ENCODE measurements around the gene EPHB1.

EPHB1 gene

DNA sequence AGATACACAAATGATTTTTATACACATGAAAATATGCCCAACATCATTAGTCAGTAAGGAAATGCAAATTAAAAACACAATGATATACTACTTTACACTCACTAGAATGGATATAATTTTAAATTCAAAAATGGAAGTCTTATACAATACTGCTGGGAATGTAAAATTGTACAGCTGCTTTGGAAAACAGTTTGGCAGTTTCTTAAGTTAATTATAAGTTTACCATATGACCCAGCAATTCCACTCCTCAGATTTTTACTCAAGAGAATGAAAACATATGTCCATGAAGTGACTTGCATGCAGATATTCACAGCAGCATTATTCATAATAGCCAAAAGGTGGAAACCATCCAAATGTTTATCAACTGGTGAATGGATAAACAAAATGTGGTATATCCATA is 281.3 kb downstream of the EPHB1 start:
- no peak overlapping the region for H3K9ac ChIP-seq (ENCODE audit: low read depth, low read length)
- H3K9me3 ChIP-seq (ENCODE audit: control insufficient read depth, insufficient read depth, low read length): no peaks in the 10 kb centered on the region
- no peaks in the 10 kb centered on the region for H3K27me3 ChIP-seq (ENCODE audit: control insufficient read depth, insufficient read depth, low read length)
- H3K36me3 ChIP-seq (ENCODE audit: control insufficient read depth, insufficient read depth, low read length): no peaks in the 10 kb centered on the region
- H3K4me3 ChIP-seq (ENCODE audit: low read depth, low read length): no peak overlapping the region
- H3K4me1 ChIP-seq (ENCODE audit: control insufficient read depth, insufficient read depth, low read length): peaks cover 6% of the 10 kb centered on the region

DNA sequence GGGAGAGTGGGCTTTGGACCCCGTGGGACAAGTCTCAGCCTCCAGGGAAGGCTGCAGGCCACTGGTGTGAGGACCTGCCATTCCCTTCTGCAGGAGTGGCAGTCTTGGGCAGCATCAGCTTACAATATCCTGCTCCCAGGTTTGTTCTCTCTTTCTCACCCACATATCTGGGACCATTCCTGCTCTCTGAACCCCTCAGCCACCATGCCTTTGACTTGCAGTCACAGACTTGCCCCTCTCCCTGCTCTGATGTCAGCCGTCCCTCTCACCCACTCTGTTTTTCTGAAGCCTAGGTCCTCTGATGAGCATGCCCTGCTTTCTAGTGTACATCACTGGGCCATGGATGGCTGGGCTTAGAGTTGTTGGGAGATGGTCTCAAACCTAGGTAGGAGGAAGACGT is 282.1 kb downstream of the EPHB1 start:
- peaks cover 6% of the 10 kb centered on the region for H3K4me1 ChIP-seq (ENCODE audit: control insufficient read depth, insufficient read depth, low read length)
- no peak overlapping the region for H3K4me3 ChIP-seq (ENCODE audit: low read depth, low read length)
- H3K27me3 ChIP-seq (ENCODE audit: control insufficient read depth, insufficient read depth, low read length): no peaks in the 10 kb centered on the region
- H3K36me3 ChIP-seq (ENCODE audit: control insufficient read depth, insufficient read depth, low read length): no peaks in the 10 kb centered on the region
- H3K9me3 ChIP-seq (ENCODE audit: control insufficient read depth, insufficient read depth, low read length): no peaks in the 10 kb centered on the region
- H3K9ac ChIP-seq (ENCODE audit: low read depth, low read length): no peak overlapping the region

DNA sequence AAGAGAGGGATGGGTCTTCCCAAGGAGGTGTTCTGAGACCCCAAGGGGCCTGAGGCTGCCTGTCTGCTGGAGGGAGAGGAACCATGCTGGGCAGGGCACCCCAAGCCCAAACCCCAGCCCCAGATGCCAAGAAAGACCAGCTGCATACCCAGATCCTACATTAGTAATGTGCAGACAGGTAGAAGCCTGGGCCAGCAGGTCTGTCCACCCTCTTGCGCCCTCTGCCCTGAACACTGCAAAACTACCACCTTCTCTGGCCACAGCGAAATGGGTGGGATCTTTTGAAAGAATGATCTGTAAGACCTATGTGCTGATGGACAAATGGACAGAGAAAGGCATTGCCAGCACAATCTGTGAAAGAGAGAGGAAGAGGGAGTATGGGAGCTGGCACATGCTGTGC is 283.2 kb downstream of the EPHB1 start:
- Histone ChIP-seq H3K9me3 (ENCODE audit: control insufficient read depth, insufficient read depth, low read length) (no peaks in the 10 kb centered on the region), H3K4me1 (ENCODE audit: control insufficient read depth, insufficient read depth, low read length) (peaks cover 6% of the 10 kb centered on the region), H3K36me3 (ENCODE audit: control insufficient read depth, insufficient read depth, low read length) (no peaks in the 10 kb centered on the region), H3K27me3 (ENCODE audit: control insufficient read depth, insufficient read depth, low read length) (no peaks in the 10 kb centered on the region), H3K4me3 (ENCODE audit: low read depth, low read length) (no peak overlapping the region), H3K9ac (ENCODE audit: low read depth, low read length) (no peak overlapping the region)

DNA sequence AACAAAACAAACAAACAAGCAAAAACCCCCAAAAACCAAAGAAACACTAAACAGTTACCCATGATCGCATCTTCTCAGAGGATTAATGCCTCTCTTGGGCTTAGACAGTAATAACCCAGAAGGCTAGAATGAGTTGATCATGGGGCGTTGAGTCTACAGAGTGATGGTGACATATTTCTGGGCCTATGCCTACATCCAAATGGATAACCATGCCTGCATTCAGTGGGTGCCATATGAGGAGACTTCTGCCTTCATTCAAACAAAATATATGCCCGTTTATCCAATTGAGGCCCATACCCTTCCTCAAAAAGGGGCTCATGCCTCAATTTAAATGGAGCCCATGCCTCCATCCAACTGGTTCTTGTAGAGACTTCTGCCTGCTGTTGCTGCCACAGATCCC is 284.0 kb downstream of the EPHB1 start:
- Histone ChIP-seq H3K27me3 (ENCODE audit: control insufficient read depth, insufficient read depth, low read length) (no peaks in the 10 kb centered on the region), H3K4me1 (ENCODE audit: control insufficient read depth, insufficient read depth, low read length) (peaks cover 6% of the 10 kb centered on the region), H3K9ac (ENCODE audit: low read depth, low read length) (no peak overlapping the region), H3K36me3 (ENCODE audit: control insufficient read depth, insufficient read depth, low read length) (no peaks in the 10 kb centered on the region), H3K9me3 (ENCODE audit: control insufficient read depth, insufficient read depth, low read length) (no peaks in the 10 kb centered on the region), H3K4me3 (ENCODE audit: low read depth, low read length) (no peak overlapping the region)

DNA sequence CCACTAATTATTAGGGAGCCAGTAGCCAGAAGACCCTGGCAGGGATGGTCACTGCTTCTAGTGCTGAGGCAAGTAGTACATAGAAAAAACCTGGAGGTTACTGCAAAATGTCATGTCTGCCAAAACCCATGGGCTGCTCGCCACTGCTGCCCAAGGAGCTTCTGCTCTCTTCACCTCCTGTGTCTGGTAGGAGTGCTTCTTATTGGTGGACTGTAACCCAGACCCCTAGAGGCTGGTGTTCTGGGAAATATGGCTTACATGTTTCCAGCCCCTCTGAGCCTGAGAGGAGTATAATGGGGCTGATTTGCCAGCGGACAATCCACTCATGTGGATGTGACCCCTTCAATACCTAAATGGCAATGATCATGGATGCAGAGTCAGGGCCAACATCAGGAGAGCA is 286.4 kb downstream of the EPHB1 start:
- no peak overlapping the region for H3K9ac ChIP-seq (ENCODE audit: low read depth, low read length)
- H3K36me3 ChIP-seq (ENCODE audit: control insufficient read depth, insufficient read depth, low read length): no peaks in the 10 kb centered on the region
- no peaks in the 10 kb centered on the region for H3K9me3 ChIP-seq (ENCODE audit: control insufficient read depth, insufficient read depth, low read length)
- H3K4me1 ChIP-seq (ENCODE audit: control insufficient read depth, insufficient read depth, low read length): peaks cover 6% of the 10 kb centered on the region
- no peaks in the 10 kb centered on the region for H3K27me3 ChIP-seq (ENCODE audit: control insufficient read depth, insufficient read depth, low read length)
- H3K4me3 ChIP-seq (ENCODE audit: low read depth, low read length): no peak overlapping the region

DNA sequence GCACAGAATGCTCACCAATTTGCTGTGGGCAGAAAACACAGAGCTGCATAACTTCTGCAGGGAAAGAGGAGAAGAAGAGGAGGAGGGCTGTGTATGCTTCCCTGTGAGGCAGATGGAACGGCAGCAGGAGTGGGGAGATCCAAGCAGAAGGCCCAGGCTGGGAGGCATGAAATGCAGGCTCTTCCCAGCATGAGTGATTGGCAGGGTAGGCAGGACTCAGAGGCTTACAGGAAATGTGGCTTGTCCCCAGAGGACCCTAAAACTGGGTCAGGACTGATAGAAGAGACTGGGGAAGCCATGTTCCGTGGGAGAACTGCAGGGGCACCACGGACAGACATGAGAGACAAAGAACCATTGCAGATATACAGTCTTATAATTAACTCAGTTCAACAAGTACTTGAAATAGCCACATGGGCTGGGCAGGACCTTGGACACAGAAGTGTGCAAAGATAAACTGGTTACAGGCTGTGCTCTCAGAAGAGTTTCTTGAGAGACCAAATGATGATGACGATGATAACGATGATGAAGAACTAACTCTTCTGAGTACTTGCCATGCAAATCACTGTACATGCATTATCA is 286.9 kb downstream of the EPHB1 start:
- peaks cover 6% of the 10 kb centered on the region for H3K4me1 ChIP-seq (ENCODE audit: control insufficient read depth, insufficient read depth, low read length)
- H3K27me3 ChIP-seq (ENCODE audit: control insufficient read depth, insufficient read depth, low read length): no peaks in the 10 kb centered on the region
- no peak overlapping the region for H3K9ac ChIP-seq (ENCODE audit: low read depth, low read length)
- H3K4me3 ChIP-seq (ENCODE audit: low read depth, low read length): no peak overlapping the region
- no peaks in the 10 kb centered on the region for H3K9me3 ChIP-seq (ENCODE audit: control insufficient read depth, insufficient read depth, low read length)
- H3K36me3 ChIP-seq (ENCODE audit: control insufficient read depth, insufficient read depth, low read length): no peaks in the 10 kb centered on the region

DNA sequence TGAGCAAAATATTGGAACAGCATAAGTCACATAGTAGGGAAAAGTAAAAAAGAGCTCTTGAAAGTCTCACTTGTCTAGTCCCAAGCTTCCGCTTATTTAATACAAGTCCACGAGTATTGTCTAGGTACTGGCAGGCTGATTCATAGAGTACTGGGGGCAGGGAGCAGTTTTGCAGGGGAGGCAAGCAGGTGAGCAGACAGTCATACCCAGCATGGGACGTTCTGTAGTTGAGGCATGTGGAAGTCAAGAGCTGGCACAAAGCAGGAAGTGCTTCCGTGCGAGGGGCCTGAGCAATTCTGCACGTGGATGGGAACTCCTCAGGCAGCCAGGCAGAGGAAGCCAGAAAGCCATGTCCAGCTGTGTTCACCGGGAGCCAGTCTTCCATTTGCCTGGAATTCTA is 287.6 kb downstream of the EPHB1 start:
- peaks cover 6% of the 10 kb centered on the region for H3K4me1 ChIP-seq (ENCODE audit: control insufficient read depth, insufficient read depth, low read length)
- H3K4me3 ChIP-seq (ENCODE audit: low read depth, low read length): no peak overlapping the region

DNA sequence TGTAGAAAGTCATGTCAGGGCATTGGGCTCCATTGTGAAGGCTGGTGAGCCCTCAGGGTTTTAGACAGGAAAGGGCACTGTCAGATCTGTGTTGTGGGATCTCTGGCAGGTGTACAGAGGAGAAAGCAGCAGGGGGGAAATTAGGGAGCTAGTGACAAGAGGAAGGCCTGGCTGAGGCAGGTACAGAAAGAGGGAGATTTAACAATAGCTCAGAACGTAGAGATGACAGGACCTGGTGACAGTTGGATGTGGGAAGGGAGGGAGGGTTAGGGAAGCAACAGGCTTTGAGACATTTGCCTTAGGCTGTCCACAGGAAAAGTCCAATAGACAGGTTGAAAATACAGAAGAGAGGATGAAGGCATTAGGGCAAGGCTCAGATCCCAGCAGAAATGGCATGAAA is 288.1 kb downstream of the EPHB1 start:
- H3K36me3 ChIP-seq (ENCODE audit: control insufficient read depth, insufficient read depth, low read length): no peaks in the 10 kb centered on the region
- H3K9me3 ChIP-seq (ENCODE audit: control insufficient read depth, insufficient read depth, low read length): no peaks in the 10 kb centered on the region
- H3K9ac ChIP-seq (ENCODE audit: low read depth, low read length): no peak overlapping the region
- no peaks in the 10 kb centered on the region for H3K27me3 ChIP-seq (ENCODE audit: control insufficient read depth, insufficient read depth, low read length)
- no peak overlapping the region for H3K4me3 ChIP-seq (ENCODE audit: low read depth, low read length)
- peaks cover 6% of the 10 kb centered on the region for H3K4me1 ChIP-seq (ENCODE audit: control insufficient read depth, insufficient read depth, low read length)

More for the DNA sequence above, 287.6 kb downstream of the EPHB1 start:
- Histone ChIP-seq H3K36me3 (ENCODE audit: control insufficient read depth, insufficient read depth, low read length) (no peaks in the 10 kb centered on the region), H3K9ac (ENCODE audit: low read depth, low read length) (no peak overlapping the region), H3K27me3 (ENCODE audit: control insufficient read depth, insufficient read depth, low read length) (no peaks in the 10 kb centered on the region), H3K9me3 (ENCODE audit: control insufficient read depth, insufficient read depth, low read length) (no peaks in the 10 kb centered on the region)

DNA sequence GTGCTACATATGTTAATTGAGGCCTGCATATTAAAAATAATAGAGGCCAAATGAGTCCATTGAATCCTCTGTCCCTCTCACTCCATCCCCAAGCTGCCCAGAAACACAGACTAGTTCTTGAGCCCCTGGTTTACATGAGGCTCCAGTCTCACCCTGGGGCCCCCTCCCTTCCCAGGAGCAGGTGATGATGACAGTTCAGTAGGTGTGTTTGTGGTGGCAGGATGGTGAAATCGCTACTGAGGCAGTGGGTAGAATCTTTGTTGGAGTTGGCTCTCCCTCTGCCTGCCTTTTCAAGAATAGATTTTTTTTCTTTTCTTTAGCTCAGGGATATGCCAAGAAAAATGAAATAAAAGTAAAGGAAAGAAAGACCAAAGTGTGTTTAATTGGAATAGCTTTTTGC is 288.7 kb downstream of the EPHB1 start:
- no peaks in the 10 kb centered on the region for H3K36me3 ChIP-seq (ENCODE audit: control insufficient read depth, insufficient read depth, low read length)
- H3K4me3 ChIP-seq (ENCODE audit: low read depth, low read length): no peak overlapping the region
- H3K9me3 ChIP-seq (ENCODE audit: control insufficient read depth, insufficient read depth, low read length): no peaks in the 10 kb centered on the region
- H3K27me3 ChIP-seq (ENCODE audit: control insufficient read depth, insufficient read depth, low read length): no peaks in the 10 kb centered on the region
- no peak overlapping the region for H3K9ac ChIP-seq (ENCODE audit: low read depth, low read length)
- peaks cover 6% of the 10 kb centered on the region for H3K4me1 ChIP-seq (ENCODE audit: control insufficient read depth, insufficient read depth, low read length)

DNA sequence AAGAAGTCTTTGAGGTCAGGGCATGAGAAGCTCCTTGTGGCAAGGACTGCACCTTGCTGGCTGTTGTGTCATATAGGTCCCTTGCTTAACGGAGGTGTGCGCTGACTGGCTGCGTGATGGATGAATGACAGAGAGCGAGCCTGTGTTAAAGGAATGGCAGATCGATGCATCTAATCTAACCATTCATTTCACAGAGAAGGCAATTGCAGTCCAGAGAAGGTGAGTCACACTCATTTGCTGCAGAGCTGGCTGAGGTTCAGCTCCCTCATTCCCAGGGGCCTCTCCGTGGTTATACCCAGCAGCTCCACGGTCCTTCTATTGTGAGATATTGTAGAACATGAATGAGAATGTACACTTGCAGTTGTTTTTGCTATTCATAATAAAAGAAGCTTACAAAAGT is 289.3 kb downstream of the EPHB1 start:
- Histone ChIP-seq H3K4me3 (ENCODE audit: low read depth, low read length) (no peak overlapping the region), H3K9me3 (ENCODE audit: control insufficient read depth, insufficient read depth, low read length) (no peaks in the 10 kb centered on the region), H3K9ac (ENCODE audit: low read depth, low read length) (no peak overlapping the region), H3K36me3 (ENCODE audit: control insufficient read depth, insufficient read depth, low read length) (no peaks in the 10 kb centered on the region), H3K4me1 (ENCODE audit: control insufficient read depth, insufficient read depth, low read length) (peaks cover 5% of the 10 kb centered on the region), H3K27me3 (ENCODE audit: control insufficient read depth, insufficient read depth, low read length) (no peaks in the 10 kb centered on the region)

DNA sequence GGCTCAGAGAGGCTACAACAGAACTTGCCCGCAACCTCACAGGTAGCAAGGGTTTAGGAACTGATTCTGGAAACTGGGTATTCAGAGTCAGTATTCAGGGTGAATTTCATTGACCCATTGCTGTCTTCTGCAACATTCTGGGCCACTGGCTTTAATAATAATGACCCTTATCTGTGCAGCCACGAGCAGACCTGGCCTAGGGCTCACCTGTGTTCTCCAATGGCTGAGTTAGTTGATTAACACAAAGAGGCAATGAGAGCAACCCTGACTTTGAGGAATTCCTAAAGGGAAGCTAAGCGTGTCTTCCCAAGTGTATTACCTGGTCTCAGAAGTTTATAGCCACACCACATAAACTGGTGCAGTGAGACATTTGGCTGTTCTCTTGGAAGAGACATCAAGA is 289.9 kb downstream of the EPHB1 start:
- Histone ChIP-seq H3K4me1 (ENCODE audit: control insufficient read depth, insufficient read depth, low read length) (no peaks in the 10 kb centered on the region), H3K36me3 (ENCODE audit: control insufficient read depth, insufficient read depth, low read length) (no peaks in the 10 kb centered on the region), H3K9me3 (ENCODE audit: control insufficient read depth, insufficient read depth, low read length) (no peaks in the 10 kb centered on the region), H3K27me3 (ENCODE audit: control insufficient read depth, insufficient read depth, low read length) (no peaks in the 10 kb centered on the region), H3K4me3 (ENCODE audit: low read depth, low read length) (no peak overlapping the region), H3K9ac (ENCODE audit: low read depth, low read length) (no peak overlapping the region)

DNA sequence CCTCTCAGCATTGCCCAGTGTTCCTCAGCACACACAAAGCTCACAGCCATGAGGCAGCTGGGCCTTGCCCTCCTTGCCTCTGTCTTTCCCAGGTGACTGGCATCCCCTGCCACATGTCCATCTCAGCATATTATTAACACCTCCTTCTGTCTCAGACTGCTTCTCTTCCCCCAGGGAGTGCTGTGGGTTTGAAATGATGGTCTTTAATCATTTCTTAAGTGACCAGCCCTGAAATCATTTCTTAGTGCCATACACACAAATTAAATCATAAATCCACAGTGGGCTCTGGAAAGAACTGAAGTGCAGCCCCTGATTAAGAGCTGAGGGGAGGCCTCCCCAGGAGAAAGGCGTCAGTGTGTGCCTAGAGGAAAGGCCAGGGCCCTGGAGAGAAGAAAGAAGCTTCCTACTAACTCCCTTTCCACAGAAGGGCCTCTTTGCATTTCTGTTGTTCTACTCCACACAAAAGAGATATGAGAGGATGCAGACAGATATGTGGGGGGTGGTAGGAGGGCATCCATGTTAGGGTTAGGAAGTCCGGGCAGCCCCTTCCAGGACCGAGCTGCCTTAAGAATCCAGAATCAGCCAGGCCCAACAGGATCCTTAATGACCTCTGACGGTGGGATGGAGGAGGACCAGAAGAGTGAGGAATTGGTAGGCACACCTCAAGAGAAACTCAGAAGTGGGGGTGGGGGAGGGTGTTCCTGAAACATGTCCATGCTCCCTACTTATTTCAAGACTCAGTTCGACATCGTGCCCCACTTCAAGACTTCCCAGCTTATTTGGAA is 290.8 kb downstream of the EPHB1 start:
- no peaks in the 10 kb centered on the region for H3K27me3 ChIP-seq (ENCODE audit: control insufficient read depth, insufficient read depth, low read length)
- H3K4me3 ChIP-seq (ENCODE audit: low read depth, low read length): no peak overlapping the region
- H3K9me3 ChIP-seq (ENCODE audit: control insufficient read depth, insufficient read depth, low read length): no peaks in the 10 kb centered on the region
- H3K9ac ChIP-seq (ENCODE audit: low read depth, low read length): no peak overlapping the region
- H3K36me3 ChIP-seq (ENCODE audit: control insufficient read depth, insufficient read depth, low read length): no peaks in the 10 kb centered on the region
- H3K4me1 ChIP-seq (ENCODE audit: control insufficient read depth, insufficient read depth, low read length): no peaks in the 10 kb centered on the region
